Hematopoietic multipotent progenitor cell treated with erythropoietin and hydrocortisone succinate and interleukin-3 and kit ligand, for 6 days (in vitro differentiated cells): Measurements from ENCODE around the gene CXorf65.

Experiments
- DNase-seq: peaks from one replicate; pipeline ENCODE4 v3.0.0-alpha.2; 2015

The CXorf65 gene

DNA sequence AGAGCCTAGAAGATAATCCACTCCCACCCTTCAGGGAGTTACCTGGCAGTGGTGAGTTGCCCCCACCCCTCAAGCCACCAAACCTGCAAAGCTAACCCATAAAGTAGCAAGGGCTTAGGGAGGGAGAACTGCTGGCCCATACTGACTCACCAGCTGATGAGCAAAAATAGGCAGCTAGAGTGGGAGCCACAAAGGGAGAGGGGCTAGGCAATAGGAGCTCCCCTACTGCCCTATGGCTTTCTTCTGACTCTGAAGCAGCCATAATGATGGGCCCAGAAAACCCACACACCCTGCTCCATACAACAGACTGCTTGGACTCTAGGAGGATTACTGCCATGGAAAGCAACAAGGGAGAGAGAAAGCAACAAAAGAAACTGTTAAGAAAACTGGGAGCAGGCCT is 46.4 kb downstream of the CXorf65 start:
- no peak for DNase-seq

DNA sequence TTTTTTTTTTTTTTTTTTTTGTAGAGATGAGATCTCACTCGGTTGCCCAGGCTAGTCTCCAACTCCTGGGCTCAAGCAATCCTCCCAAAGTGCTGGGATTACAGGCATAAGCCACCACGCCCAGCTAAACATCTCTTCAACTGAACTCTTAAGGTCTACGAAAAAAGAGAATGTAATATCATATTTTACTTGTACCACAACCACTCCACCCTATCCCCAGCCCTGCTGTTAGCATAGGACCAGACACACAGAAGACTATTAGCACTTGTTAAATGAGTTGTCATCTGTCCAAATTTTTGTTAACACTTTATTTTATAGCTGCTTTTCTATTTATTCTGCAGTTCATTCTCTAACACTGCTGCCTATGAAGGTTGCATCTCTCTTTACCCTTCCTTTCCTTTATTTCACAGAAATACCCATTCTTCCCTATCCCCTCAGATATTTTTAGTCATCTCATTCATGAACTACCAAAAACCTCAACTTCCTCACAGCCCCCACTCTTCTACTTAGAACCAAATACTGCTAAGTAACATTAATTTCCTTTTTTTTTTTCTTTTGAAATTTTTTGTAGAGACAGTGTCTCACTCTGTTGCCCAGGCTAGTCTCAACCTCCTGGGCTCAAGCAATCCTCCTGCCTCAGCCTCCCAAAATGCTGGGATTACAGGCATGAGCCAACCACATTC is 48.6 kb downstream of the CXorf65 start:
- DNase-seq, result peak; percentile 22

DNA sequence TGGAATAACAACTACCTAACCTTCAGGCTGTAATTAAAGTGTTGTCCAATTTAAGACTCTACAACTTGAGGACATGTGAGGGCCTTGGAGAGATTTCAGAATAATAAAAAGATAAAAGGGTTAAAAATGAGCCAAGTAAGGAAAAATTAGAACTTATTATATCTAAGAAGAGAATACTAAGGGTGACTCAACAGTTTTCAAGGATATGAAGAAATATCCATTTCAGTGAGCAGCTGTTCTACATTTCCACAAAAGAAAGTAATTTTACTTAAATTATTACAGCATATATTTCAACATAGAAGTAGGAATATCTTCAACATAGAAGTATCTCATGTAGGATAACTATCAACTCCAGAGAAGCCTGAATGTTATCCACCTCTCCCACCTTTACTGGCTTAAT is 49.7 kb downstream of the CXorf65 start:
- peak; percentile 33 for DNase-seq
